NCI-H524 treated with DMSO at 0.1 percent for 48 hours (cell line): Measurements from ENCODE around the gene TTR.

Source experiments
- DNase-seq: peaks from one replicate; lab custom pipeline; 2025; lab: John Stamatoyannopoulos, UW

The TTR gene

DNA sequence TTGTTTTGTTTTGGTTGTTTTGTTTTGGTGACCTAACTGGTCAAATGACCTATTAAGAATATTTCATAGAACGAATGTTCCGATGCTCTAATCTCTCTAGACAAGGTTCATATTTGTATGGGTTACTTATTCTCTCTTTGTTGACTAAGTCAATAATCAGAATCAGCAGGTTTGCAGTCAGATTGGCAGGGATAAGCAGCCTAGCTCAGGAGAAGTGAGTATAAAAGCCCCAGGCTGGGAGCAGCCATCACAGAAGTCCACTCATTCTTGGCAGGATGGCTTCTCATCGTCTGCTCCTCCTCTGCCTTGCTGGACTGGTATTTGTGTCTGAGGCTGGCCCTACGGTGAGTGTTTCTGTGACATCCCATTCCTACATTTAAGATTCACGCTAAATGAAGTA lies at the start of gene TTR:
TTR (plus strand) TSS at position 250 of the 400 bp plus-strand sequence; CDS start at position 276, 26 bp downstream.
- no peak for DNase-seq

DNA sequence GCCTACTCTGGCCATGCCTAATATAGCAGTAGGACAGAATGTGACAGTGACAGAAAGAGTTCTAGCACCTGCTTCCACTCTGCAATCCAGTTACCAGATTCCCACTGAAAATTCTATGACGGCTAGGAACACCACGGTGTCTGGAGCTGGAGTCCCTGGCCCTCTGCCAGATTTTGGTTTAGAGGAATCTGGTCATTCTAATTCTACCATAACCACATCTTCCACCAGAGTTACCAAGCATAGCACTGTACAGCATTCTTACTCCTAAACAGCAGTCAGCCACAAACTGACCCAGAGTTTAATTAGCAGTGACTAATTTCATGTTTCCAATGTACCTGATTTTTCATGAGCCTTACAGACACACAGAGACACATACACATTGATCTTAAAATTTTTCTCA lies 45.2 kb upstream of the TTR start:
- no peak for DNase-seq

DNA sequence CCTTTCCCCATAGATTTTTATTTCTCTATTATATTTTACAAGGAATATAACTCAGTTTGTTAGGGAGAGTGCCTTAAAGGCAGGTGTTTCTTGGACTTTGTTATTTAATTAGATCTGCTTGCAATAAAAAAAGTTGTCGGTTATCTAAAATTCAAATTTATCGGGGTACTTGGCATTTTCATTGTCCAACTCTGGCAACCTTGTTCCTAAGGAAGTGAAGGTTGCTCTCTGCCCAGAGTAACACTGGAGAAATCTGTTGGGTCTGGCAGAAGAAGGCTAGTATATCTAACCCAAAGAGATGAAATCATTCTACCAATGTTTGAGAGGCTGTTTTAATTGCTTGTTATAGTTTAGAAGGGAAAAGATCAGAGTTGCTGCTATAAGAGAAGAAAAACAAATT lies 42.8 kb upstream of the TTR start:
- no peak for DNase-seq

DNA sequence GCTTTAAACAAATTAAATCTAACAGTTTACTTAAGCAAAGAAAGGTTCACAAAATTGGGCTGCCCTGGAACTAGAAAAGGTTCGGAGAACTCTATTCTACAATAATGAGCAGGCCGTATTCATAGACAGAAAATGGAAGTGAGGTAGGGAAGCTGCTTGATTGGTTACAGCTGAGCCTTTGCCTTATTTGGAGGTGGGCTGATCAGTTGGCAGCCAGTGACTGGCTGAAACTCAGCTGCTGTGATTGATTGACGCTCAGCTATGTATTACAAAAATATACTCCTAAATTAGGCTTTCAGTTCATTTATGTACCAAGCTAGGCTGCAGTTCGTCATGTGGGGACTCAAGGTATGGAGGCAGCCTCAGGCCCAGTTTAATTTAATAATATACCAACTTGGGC lies 42.3 kb upstream of the TTR start:
- DNase-seq, result no peak

DNA sequence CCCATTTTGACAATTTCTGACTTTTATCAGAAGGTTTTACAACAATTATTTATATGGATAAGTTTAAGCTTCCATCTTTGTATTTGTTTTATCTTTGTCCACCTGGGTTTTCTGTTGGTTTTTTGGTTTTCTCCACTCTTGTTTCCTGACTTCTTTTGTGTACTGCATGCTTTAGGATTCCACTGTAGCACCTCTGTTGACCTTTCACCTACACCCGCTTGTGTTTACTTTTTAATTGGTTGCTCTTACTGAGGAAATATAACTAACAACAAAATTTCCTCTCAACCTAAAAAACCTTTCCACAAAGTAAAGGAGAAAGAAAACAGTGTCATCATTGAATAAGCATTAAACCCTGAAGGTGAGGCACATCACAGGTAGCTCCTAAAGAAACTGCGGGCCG lies 39.8 kb upstream of the TTR start:
- no peak for DNase-seq

DNA sequence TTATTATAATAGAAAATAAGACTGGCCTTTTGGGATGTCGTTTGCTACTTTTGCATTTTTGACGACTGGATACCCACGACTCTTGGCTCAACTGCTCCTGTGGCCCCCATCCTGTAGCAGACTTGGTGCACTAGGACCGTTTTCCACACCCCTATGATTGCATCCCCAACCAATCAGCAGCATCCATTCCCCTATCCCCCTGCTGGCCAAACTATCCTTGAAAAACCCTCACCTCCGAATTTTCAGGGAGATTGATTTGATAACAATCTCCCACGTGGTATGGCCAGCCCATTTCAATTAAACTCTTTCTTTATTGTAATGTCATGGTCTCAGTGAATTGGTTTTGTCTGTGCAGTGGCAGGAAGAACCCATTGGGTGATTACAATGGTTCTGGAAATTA lies 37.9 kb upstream of the TTR start:
- no peak for DNase-seq

DNA sequence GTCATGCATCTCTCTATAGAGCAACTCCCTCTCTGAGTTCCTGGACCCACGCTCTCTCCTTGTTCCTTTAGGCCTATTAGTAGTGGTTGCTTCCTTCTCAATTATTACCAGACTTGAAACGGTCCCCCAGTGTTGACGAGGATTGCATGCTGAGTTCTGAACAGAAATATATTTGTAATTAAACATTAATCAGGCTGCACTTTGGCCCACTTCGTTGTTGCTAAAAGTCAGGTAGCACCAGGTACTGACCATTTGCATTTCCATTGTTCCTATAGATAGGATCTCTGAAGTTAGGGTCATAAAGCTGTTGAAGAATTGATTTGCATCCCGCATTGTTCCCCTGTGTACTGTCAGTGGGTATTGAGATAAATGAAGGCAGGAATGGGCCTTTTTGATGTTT lies 36.9 kb upstream of the TTR start:
- DNase-seq, result no peak

DNA sequence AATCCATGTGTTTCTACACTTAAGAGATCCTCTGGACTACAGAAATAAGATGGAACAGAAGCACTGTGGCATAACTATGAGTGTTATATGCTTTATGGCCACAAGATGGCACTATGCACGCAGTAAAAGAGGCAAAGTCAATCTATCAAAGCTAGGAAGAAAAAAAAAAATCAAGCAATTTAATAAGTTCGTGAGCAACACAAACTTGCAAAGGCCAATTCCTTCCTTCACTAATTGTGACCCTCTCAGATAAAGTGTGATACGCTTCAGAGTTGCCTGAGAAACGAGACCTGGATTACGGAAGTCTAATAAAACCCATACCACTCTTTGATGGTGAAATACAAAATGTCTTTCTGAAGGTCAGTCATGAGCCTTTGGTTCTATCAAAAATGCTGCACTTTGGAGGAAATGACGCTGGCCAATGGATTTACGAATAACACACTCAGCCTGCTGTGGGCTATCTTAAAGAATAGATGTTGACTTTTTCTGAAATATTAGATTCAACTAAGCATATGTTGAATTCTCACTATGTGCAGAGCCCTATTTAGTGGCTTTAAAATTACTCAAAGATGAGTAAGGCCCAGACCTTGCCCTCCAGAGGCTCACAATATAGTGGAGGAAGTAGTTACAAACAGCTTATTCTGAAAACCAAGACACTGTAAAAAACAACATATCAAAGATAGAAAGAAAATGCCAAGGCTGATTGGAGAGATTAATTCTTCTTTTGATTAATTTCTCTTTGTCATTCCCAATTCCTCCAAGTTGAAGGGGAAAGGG lies 35.5 kb upstream of the TTR start:
- no peak for DNase-seq

DNA sequence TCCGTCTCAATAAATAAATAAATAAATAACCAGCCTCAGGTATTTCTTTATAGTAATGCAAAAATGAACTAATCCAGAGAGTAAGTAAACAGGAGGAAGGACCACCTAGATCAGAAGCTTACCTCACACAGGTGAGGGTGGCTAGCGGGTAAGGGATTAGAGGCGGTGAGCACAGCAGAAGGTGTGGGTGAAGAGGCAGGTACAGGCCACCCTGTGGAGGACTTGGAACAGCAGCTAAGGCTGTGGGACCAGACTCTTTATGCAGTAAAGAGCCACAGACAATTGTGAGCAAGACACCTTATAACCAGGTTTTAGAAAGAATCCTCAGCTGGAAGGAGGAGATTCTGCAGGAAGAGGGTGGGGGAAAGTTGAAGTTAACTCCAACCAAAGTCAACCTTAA lies 34.2 kb upstream of the TTR start:
- no peak for DNase-seq

DNA sequence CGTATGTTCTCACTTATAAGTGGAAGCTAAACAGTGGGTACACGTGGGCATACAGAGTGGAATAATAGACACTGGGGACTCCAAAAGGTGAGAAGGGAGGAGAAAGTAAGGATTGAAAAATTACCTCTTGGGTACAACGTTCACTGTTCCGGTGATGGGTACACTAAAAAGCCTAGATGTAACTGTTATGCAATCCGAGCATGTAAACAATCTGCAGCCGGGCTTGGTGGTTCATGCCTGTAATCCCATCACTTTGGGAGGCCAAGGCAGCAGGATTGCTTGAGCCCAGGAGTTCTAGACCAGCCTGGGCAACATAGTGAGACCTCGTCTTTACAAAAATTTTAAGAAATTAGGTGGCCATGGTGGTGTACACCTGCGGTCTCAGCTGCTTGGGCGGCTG lies 33.1 kb upstream of the TTR start:
- no peak for DNase-seq

DNA sequence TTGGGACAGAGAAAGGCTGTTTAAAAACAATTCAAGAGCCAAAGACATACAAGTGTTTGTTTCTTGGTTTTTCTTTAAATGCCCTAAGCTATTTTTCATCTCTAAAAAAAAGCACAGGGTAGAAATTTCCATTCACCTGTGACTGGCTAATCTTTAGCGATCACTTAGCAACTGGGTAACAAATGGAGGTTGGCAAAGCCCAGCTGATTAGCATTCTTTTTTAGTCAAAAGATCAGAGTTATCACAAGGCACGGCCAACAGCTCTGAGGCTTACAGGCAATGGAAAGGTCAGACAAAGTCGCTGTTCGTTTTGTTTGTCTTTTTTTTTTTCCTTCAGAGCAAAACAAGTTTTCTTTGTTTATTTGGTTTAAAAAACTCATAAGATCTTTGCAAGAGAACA lies 29.0 kb upstream of the TTR start:
- no peak for DNase-seq

DNA sequence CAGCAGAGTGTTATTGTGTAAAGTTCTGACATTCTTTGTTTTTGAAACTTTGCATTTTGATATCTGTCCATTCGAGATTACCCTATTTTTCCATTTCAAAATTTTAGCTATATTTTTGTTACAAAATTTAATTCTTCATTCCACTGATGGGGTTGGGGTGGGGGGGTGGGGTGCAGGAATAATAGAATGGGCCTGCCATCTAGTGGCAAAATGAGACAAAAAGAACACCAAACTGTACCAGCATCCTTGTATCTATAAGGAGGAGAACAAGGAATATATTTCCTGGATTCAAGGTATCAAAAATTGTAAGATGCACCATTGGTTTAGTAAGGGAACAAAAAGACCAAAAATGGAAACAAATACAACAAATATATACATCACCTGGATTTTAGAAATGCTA lies 27.9 kb upstream of the TTR start:
- no peak for DNase-seq

DNA sequence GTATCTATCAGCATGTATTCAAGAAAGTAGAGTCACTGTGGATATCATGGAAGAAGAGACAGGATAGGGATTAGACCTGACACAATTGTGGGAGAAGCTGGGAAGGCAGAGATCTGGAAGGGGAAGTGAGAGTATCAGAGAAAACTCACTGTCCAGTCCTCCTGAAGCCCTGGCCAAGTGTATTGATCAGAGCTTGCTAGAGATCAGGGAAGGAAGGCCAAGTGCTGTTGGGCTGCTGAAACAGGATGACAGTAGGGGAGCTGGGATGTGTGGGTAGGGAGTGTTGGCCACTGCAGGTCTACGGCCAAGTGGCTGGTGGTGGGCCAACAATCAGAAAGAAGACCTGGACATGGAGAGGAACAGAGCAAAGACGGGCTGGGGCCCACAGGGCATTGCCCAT lies 26.3 kb upstream of the TTR start:
- DNase-seq, result no peak

DNA sequence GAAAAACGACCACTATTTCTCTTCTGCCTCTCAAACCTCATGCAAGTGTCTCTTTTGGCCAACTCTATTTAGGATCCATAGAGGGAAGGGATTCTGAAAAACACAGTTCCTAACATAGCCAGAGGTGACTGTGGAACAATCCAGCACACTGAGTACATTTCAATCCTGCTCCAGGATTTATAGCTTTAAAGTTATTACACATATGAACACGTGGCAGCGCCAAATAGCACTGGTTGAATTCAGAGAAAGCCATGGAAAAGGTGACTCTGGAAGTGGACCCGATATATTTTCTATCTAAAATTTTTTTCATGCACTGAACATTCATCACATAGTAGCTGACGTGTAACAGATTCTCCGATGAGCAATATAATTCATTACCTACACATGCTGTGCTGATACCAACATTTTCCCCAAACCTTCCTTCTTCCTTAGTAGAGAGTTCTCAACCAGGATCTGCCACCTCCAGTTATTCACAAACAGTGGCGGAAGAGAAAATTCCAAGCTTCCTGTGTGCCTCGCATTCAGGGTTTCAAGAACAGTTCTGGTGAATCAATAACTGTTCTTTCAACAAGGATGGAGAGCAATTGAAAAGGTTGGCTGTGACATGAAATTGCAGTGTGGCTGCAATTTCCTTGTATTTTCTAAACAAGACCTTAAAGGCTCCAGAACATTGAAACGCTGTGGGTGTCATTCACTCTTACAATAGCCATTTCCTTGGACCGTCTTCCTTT lies 25.7 kb upstream of the TTR start:
- no peak for DNase-seq

DNA sequence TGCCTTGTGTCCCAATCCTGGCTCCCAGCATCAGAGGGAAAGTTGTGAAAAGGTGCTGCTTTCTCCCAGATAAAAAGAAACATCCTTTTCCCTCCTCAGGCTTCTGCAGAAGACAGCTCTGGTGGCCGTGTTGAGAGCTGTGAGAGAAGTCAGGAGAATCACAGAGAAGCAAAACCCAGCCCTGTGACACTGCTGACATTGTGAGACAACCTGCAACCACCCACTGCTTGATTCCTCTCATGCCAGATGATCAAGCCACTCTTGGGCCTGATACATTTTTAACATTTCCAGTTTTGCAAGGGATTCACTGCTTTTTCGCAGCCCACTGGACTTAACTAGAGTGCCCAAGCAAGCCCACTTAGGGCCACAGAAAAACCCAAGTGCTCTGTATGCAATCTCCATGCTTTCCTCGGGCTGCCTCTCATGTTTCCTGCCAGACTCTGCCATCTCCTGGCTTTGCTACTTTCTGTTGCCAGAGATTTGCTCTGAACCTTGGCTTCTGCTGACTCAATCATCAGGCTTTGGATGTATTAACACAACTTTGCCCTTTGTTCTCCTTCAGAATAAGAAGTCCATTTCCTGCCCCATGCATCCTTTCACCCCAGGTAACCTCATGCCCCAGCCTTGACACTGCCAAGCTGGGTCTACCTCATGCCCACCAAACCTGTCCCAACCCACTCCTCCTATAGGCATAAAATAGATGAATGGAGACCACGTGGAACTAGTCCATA lies 24.9 kb upstream of the TTR start:
- DNase-seq, result no peak

DNA sequence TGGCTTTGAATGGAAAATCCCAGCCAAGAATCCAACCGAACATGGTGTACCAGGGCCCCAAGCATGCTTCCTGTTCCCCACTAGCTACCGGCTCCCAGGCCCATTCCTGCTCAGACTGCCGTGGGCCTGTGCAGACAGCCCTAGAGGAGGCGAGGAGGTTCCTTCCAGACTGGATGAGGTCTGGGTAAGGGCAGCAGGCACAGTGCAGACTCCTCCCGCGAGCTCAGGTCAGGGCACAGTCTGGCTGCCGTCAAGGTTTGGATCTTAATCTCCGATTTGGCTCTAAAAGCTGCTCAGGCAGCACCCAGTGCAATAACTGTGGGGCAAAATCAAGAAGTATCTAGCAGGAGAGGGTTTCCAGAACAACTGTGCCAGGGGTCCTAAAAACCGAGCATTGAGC lies 19.3 kb upstream of the TTR start:
- no peak for DNase-seq

DNA sequence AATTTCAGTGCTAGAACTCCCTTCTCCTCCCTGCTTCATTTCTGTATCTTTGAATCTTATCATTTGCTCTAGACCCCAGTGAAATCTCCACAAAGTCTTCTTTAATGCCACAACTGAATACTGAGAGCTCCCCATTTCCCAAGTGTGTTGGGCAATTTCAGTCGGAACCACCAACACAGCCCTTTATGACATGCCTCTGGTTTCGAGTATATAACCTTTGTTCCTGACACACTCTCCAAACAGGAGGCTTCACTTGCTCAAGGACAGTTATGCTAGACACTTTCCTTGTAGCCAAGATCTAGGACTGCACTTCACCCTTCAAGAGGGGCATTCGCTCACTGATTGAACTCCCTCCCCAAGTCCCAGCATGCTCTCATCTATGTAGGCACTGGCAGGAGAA lies 18.6 kb upstream of the TTR start:
- DNase-seq, result no peak

DNA sequence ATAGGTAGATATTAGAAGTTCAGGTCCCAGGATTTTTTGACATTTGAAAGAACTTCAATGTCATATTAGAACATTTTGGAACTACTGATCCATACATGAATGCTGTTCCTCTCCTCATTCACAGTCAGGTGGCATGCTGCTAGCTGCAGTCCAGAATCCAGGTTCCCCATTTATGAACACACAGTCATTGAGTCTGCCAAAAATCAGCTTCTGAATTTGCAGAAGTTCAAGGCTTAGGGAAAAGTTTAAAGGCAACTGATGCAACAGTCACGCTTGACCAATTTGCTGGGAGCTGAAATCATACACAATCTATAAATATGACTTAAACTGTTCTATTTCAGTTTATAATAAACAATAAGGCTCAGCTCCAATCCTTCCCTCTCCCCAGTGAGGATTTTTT lies 17.3 kb upstream of the TTR start:
- DNase-seq, result no peak

DNA sequence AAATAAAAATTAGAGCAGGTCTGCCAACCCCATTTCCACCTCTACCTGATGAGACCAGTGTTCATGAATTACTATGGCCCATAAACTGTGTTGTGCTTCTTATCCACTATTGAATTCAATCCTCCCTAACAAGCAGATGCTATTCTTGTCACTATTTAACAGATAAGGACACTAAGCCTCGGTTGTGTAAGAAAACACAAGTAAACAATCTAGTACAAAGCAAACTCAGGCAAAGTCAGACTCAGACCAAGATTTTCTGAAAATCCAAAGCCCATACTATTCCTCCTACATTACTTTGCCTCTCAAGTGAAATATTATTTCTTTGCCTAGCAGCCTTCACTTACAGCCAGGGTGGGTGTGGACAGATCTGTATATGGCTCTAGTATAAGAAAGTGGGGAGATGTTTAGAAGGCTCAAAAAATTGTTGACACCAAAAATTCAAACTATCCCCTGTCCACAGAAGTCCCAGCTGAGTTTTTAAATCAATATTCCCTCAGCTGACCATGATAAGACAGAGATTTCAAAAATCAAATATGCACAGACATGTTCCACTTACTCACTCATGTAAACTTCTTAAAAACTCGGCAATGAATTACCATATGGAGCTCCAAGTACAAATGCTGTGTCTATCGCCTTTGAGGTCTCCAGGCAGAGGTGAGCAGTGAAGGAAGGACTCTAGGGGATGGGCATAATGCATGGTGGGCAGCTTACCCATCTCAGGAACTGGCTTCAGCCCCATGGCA lies 16.0 kb upstream of the TTR start:
- no peak for DNase-seq

DNA sequence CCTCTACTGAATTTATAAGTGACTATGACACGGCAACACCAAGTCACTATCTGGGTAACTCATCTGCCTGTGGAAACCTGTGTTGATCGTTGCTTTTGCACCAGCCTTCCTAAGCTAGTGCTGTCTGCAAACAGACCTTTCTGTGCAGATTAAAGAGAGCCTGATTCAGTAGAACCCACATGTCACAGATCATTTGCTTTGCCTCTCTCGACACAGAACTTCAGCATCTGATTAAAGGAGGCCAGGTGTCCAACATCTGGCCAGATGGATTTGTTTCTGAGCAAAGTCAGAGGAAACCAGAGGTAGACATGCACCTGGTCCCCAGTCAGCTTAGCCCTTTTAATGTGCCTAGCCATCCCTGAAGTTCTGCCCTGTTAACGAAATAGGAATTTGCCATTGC lies 15.0 kb upstream of the TTR start:
- no peak for DNase-seq

DNA sequence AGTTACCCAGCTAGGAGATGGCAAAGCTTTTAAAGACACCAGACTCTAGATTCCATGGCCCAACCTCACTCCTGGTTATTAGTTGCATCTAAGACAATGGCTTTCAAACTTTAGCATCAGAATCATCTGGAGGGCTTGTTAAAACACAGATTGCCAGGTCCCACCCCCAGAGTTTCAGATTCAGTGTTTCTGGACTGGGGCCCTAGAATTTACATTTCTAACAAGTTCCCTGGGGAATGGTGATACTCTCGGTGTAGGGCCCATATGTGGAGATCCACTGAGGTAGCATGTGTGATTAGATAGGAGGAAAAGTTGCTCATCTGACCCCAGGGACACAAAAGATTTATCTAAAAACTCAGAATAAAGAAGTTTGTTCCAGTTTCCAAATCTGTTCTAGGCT lies 14.5 kb upstream of the TTR start:
- DNase-seq, result no peak

DNA sequence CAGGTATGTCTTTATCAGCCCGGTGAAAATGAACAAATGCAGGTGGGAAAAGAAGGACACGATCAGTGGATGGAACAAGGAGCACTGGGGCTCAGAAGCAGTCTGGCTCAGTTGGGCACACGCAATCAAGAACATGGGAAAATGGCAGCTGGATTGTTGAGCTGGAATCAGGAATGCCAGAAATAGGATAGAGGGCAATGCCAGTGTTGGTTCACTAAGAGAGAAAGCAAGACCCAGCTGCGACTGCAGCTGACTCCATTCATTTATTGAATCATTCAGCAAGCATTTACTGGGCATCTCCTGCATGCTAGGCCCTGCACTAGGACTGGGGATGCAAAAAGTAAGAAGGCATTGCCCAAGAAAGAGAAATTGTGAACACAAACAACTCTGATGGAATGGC lies 13.6 kb upstream of the TTR start:
- DNase-seq, result no peak

DNA sequence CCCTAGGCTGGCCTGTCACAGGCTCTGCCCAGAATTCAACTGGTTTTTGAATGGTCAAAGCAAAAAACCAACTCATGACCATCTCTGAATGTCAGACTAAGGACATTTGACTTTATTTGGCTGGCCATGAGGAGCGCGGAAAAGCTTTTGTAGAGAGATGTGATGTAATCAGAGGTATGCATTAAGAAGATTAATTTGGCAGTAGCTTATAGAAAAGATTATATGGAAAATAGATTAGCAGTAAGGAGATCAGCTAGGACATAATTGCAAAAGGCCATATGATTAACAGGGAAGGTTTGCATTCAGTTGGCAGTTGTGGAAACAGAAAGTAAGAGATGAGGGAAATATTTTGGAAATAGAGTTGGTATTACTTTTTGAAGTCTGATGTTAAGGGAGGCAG lies 12.3 kb upstream of the TTR start:
- DNase-seq, result no peak
